HG03066 (cell line): ENCODE data around the gene COL23A1.

Source experiments
- ATAC-seq: cut with Tn5 transposase; IDR thresholded peaks from one replicate; pipeline ENCODE4 v1.9.1; 2021; ENCODE audit warnings: low read depth; ENCODE audit not compliant: unreplicated experiment

Gene COL23A1

GRCh38 chr5:178429491-178430185 is 160.6 kb downstream of the COL23A1 start:
- ATAC-seq: no peak

- no peak for ATAC-seq
Measured at GRCh38 chr5:178429156-178429468, 161.1 kb downstream of the COL23A1 start.

GRCh38 chr5:178428341-178429155 is 161.6 kb downstream of the COL23A1 start:
- ATAC-seq: no peak

GRCh38 chr5:178427576-178428197 is 162.5 kb downstream of the COL23A1 start:
- ATAC-seq: no peak

- no peak for ATAC-seq
Measured at GRCh38 chr5:178426326-178427130, 163.7 kb downstream of the COL23A1 start.

- no peak for ATAC-seq
Measured at GRCh38 chr5:178425621-178426068, 164.5 kb downstream of the COL23A1 start.

- no peak for ATAC-seq
Measured at GRCh38 chr5:178424810-178425177, 165.4 kb downstream of the COL23A1 start.

- no peak for ATAC-seq
Measured at GRCh38 chr5:178423901-178424809, 166.0 kb downstream of the COL23A1 start.

- ATAC-seq: no peak
Measured at GRCh38 chr5:178423431-178423830, 166.8 kb downstream of the COL23A1 start.

GRCh38 chr5:178422400-178422775 is 167.8 kb downstream of the COL23A1 start:
- ATAC-seq: no peak

GRCh38 chr5:178421699-178422399 is 168.3 kb downstream of the COL23A1 start:
- no peak for ATAC-seq

- ATAC-seq: no peak
Measured at GRCh38 chr5:178421128-178421527, 169.1 kb downstream of the COL23A1 start.

- ATAC-seq: no peak
Measured at GRCh38 chr5:178420354-178420781, 169.8 kb downstream of the COL23A1 start.

GRCh38 chr5:178419651-178420050 is 170.5 kb downstream of the COL23A1 start:
- no peak for ATAC-seq

GRCh38 chr5:178419196-178419595 is 171.0 kb downstream of the COL23A1 start:
- ATAC-seq: no peak

GRCh38 chr5:178418471-178419010 is 171.7 kb downstream of the COL23A1 start:
- ATAC-seq: no peak

- no peak for ATAC-seq
Measured at GRCh38 chr5:178418031-178418430, 172.2 kb downstream of the COL23A1 start.

- ATAC-seq: no peak
Measured at GRCh38 chr5:178417391-178417811, 172.8 kb downstream of the COL23A1 start.

GRCh38 chr5:178416919-178417318 is 173.3 kb downstream of the COL23A1 start:
- ATAC-seq: no peak
